Suprapubic skin (tissue), 4 donors: ENCODE measurements around the gene ADCY4. TPM values are rescaled to one million over a fixed set of nuclear protein-coding genes. Genes with fewer than 3 reads are reported as not detected.
"Not testable (repeated sequence)": the region's sequence is repeated elsewhere in the genome, so short reads cannot be mapped to it uniquely, and the experiment has no call there.

ENCODE experiments used
- DNase-seq, 2 donors: peaks; one replicate each; pipeline ENCODE4 v3.0.0-alpha.2; 2019; ENCODE audit warnings: low spot score in 2 of 2
- H3K27ac ChIP-seq: fragments of 200-600 bp; sonication (generic); one replicate; pipeline ENCODE4 v1.5.1; 2019
- H3K27me3 ChIP-seq: fragments of 200-600 bp; sonication (generic); one replicate; pipeline ENCODE4 v1.5.1; 2019
- H3K36me3 ChIP-seq: fragments of 200-600 bp; sonication (generic); one replicate; pipeline ENCODE4 v1.5.1; 2019
- H3K4me1 ChIP-seq: fragments of 200-600 bp; sonication (generic); one replicate; pipeline ENCODE4 v1.5.1; 2019
- H3K4me3 ChIP-seq: fragments of 200-600 bp; sonication (generic); one replicate; pipeline ENCODE4 v1.5.1; 2019; ENCODE audit warnings: mild to moderate bottlenecking
- H3K9me3 ChIP-seq: fragments of 200-600 bp; sonication (generic); one replicate; pipeline ENCODE4 v1.5.1; 2019
- CTCF ChIP-seq, 2 donors: fragments of 200-600 bp in 1 of 2; fragments of 450-650 bp in 1 of 2; sonication (generic) in 1 of 2; IDR thresholded peaks; one replicate each; pipeline ENCODE4 v1.5.1; 2016 to 2019; ENCODE audit warnings: antibody characterized with exemption in 2 of 2, mild to moderate bottlenecking in 1 of 2, moderate library complexity in 1 of 2
- EP300 ChIP-seq: sonication (generic); formaldehyde crosslinking; IDR thresholded peaks from one replicate; pipeline ENCODE4 v1.6.1; 2017; ENCODE audit warnings: antibody characterized with exemption
- POLR2A ChIP-seq, 2 donors: fragments of 450-650 bp; IDR thresholded peaks; one replicate each; pipeline ENCODE4 v1.6.1; 2017; ENCODE audit warnings: antibody characterized with exemption in 2 of 2, mild to moderate bottlenecking in 2 of 2, moderate library complexity in 2 of 2
- POLR2AphosphoS5 ChIP-seq, 3 donors: sonication (generic); formaldehyde crosslinking; IDR thresholded peaks; one replicate each; pipeline ENCODE4 v1.6.1; 2017; ENCODE audit warnings: antibody characterized with exemption in 3 of 3
- WGBS: methylation state at CpG from one replicate; pipeline ENCODE4 v1.1.5; 2018; 5-methylcytosine and 5-hydroxymethylcytosine counted together
- total RNA-seq, 4 donors: library from RNA; depleted of rRNA; stranded (reverse); fragments of >200 nt; gene quantifications; one replicate each; pipeline ENCODE4 v1.1.0, GENCODE V29; 2016

The ADCY4 gene
- total RNA-seq, 4 donors from 2014 or later: 3.9 to 33.2 (median 13.9) TPM

- no peak for TF ChIP-seq EP300
- TF ChIP-seq POLR2AphosphoS5 (IDR thresholded peaks at IDR 0.05): no peak
- no peak for TF ChIP-seq CTCF (IDR thresholded peaks at IDR 0.05)
- TF ChIP-seq POLR2A (IDR thresholded peaks at IDR 0.05): no peak
- H3K4me1 ChIP-seq: peaks cover 51% of the 10 kb centered on the region
- H3K4me3 ChIP-seq: no peak overlapping the region
- peaks cover 9% of the 10 kb centered on the region for H3K27me3 ChIP-seq
- no peak overlapping the region for H3K27ac ChIP-seq
- WGBS: 93% methylated on average over 10 of the region's 10 CpGs
- peaks cover 2% of the 10 kb centered on the region for H3K36me3 ChIP-seq
- H3K9me3 ChIP-seq: no peaks in the 10 kb centered on the region
- DNase-seq: no peak
These were observed 3.7 kb downstream of the ADCY4 start for GRCh38 chr14:24330973-24331674.

GRCh38 chr14:24329736-24330135, 5.1 kb downstream of the ADCY4 start:
- no peak for DNase-seq
- H3K27ac ChIP-seq: no peak overlapping the region
- no peaks in the 10 kb centered on the region for H3K36me3 ChIP-seq
- H3K9me3 ChIP-seq: no peaks in the 10 kb centered on the region
- TF ChIP-seq EP300 (no peak), POLR2A (IDR thresholded peaks at IDR 0.05) (no peak), POLR2AphosphoS5 (IDR thresholded peaks at IDR 0.05) (no peak), CTCF (IDR thresholded peaks at IDR 0.05) (no peak)
- H3K27me3 ChIP-seq: peaks cover 6% of the 10 kb centered on the region
- WGBS: 70% methylated on average over 2 of the region's 9 CpGs
- no peak overlapping the region for H3K4me3 ChIP-seq
- H3K4me1 ChIP-seq: peaks cover 43% of the 10 kb centered on the region

GRCh38 chr14:24329073-24329663, 5.7 kb downstream of the ADCY4 start:
- DNase-seq: no peak
- peaks cover under 1% of the 10 kb centered on the region for H3K27me3 ChIP-seq
- no peak overlapping the region for H3K4me3 ChIP-seq
- no peaks in the 10 kb centered on the region for H3K36me3 ChIP-seq
- no peak overlapping the region for H3K27ac ChIP-seq
- H3K4me1 ChIP-seq: peaks cover 37% of the 10 kb centered on the region
- no peak for TF ChIP-seq CTCF (IDR thresholded peaks at IDR 0.05)
- TF ChIP-seq POLR2AphosphoS5 (IDR thresholded peaks at IDR 0.05): no peak
- TF ChIP-seq EP300: no peak
- no peak for TF ChIP-seq POLR2A (IDR thresholded peaks at IDR 0.05)
- H3K9me3 ChIP-seq: no peaks in the 10 kb centered on the region
- 74% methylated on average over 8 of the region's 12 CpGs for WGBS

DNA sequence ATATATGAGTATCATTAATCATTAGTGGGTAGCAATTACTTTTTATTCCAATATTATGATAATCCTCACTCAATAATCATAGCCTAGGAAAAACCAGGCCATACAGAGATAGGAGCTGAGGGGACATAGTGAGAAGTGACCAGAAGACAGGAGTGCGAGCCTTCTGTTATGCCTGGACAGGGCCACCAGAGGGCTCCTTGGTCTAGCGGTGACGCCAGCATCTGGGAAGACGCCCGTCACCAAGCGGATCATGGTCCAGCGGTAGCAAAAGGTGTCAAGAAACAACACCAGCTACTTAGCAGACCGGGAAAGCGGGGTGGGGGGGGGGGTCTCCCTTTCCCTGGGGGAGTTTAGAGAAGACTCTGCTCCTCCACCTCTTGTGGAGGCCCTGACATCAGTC, 7.0 kb downstream of the ADCY4 start:
- H3K27me3 ChIP-seq, H3K4me3 ChIP-seq, H3K36me3 ChIP-seq, H3K27ac ChIP-seq, H3K9me3 ChIP-seq, DNase-seq: not testable (repeated sequence)
- WGBS: 3% methylated on average over 9 of the region's 9 CpGs
- H3K4me1 ChIP-seq: peaks cover 25% of the 10 kb centered on the region
- peak; percentile 39 to 68 for TF ChIP-seq CTCF (IDR thresholded peaks at IDR 0.05)

- WGBS: 74% methylated on average over 2 of the region's 2 CpGs
- H3K9me3 ChIP-seq: no peaks in the 10 kb centered on the region
- no peaks in the 10 kb centered on the region for H3K36me3 ChIP-seq
- H3K4me3 ChIP-seq: no peak overlapping the region
- TF ChIP-seq POLR2AphosphoS5 (IDR thresholded peaks at IDR 0.05) (no peak), EP300 (no peak), CTCF (IDR thresholded peaks at IDR 0.05) (no peak), POLR2A (IDR thresholded peaks at IDR 0.05) (no peak)
- no peak overlapping the region for H3K27ac ChIP-seq
- H3K4me1 ChIP-seq: peaks cover 19% of the 10 kb centered on the region
- no peaks in the 10 kb centered on the region for H3K27me3 ChIP-seq
- DNase-seq: no peak
These were observed 7.6 kb downstream of the ADCY4 start for GRCh38 chr14:24327303-24327702.
